ENCODE measurements around the gene PINLYP.
A peak's percentile ranks its signal among the peaks of the same experiment; 100 is the strongest.

- TF ChIP-seq, protein P1, sequence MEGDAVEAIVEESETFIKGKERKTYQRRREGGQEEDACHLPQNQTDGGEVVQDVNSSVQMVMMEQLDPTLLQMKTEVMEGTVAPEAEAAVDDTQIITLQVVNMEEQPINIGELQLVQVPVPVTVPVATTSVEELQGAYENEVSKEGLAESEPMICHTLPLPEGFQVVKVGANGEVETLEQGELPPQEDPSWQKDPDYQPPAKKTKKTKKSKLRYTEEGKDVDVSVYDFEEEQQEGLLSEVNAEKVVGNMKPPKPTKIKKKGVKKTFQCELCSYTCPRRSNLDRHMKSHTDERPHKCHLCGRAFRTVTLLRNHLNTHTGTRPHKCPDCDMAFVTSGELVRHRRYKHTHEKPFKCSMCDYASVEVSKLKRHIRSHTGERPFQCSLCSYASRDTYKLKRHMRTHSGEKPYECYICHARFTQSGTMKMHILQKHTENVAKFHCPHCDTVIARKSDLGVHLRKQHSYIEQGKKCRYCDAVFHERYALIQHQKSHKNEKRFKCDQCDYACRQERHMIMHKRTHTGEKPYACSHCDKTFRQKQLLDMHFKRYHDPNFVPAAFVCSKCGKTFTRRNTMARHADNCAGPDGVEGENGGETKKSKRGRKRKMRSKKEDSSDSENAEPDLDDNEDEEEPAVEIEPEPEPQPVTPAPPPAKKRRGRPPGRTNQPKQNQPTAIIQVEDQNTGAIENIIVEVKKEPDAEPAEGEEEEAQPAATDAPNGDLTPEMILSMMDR (IDR thresholded peaks at IDR 0.05) = peak in 1 of 5 experiments; percentile 42
- TF ChIP-seq POLR2A (IDR thresholded peaks at IDR 0.05) = peak; percentile 67 to 82
- peak in 1 of 2 donors; percentile 81 for TF ChIP-seq EP300 (IDR thresholded peaks at IDR 0.05)
These were observed 43.9 kb downstream of the PINLYP start, which contains the start of gene ZNF428 for GRCh38 chr19:43619262-43620060.

Data from tibial nerve (tissue), 4 donors.